Cardiac fibroblast (primary cell): ENCODE results near the gene C1orf159.

ENCODE experiments used
- DNase-seq, 2 donors: peaks; one replicate each; pipeline versions ENCODE4 v3.0.0 to v3.0.0-alpha.2; 2010; ENCODE audit warnings: low read depth in 2 of 2
- H3K4me3 ChIP-seq, 2 donors: replicated peaks in 1 of 2; 1 replicate in 1 of 2; 2 replicates in 1 of 2; pipeline ENCODE4 v1.5.1; 2011; ENCODE audit warnings: low read depth in 2 of 2, low read length in 2 of 2, mild to moderate bottlenecking in 2 of 2, moderate library complexity in 1 of 2
- CTCF ChIP-seq: IDR thresholded peaks from one replicate; pipeline ENCODE4 v1.5.1; 2011; ENCODE audit warnings: low read depth, mild to moderate bottlenecking, low read length, inconsistent platforms

The C1orf159 gene

GRCh38 chr1:1075148-1075935 is 40.5 kb downstream of the C1orf159 start:
- no peak overlapping the region for H3K4me3 ChIP-seq
- no peak for TF ChIP-seq CTCF
- DNase-seq: no peak

- no peak overlapping the region for H3K4me3 ChIP-seq
- no peak for DNase-seq
- TF ChIP-seq CTCF: no peak
Observed at GRCh38 chr1:1074631-1075147, 41.2 kb downstream of the C1orf159 start.

GRCh38 chr1:1073743-1074587 is 41.9 kb downstream of the C1orf159 start, which contains the start of gene RNF223:
RNF223 (minus strand) TSS chr1:1074306; CDS start chr1:1072566, 1,740 bp downstream.
- H3K4me3 ChIP-seq: no peak within 1 kb of the TSS
- no peak for DNase-seq
- TF ChIP-seq CTCF: no peak

GRCh38 chr1:1072849-1073742 is 42.8 kb downstream of the C1orf159 start:
- no peak for DNase-seq
- H3K4me3 ChIP-seq: no peak overlapping the region
- no peak for TF ChIP-seq CTCF

- no peak overlapping the region for H3K4me3 ChIP-seq
- no peak for DNase-seq
- TF ChIP-seq CTCF: no peak
Observed at GRCh38 chr1:1072299-1072848, 43.5 kb downstream of the C1orf159 start.
